NCI-H524 (cell line): ENCODE data around the gene BCL2A1.
A peak's percentile ranks its signal among the peaks of the same experiment; 100 is the strongest.
"Not testable (repeated sequence)": the region's sequence is repeated elsewhere in the genome, so short reads cannot be mapped to it uniquely, and the experiment has no call there.

Experiments used
- DNase-seq, 2 experiments: peaks; one replicate each; lab custom pipeline; 2025; lab: John Stamatoyannopoulos, UW

The BCL2A1 gene

GRCh38 chr15:79923515-79924169 lies 47.4 kb downstream of the BCL2A1 start:
- DNase-seq: peak; percentile 98

- peak; percentile 53 to 54 for DNase-seq
These were observed 47.9 kb downstream of the BCL2A1 start for GRCh38 chr15:79923079-79923514.

GRCh38 chr15:79922512-79923078 lies 48.4 kb downstream of the BCL2A1 start:
- no peak for DNase-seq

GRCh38 chr15:79919749-79920511 lies 51.1 kb downstream of the BCL2A1 start:
- no peak for DNase-seq

- no peak for DNase-seq
These were observed 51.8 kb downstream of the BCL2A1 start for GRCh38 chr15:79919090-79919748.

GRCh38 chr15:79918278-79918677 lies 52.7 kb downstream of the BCL2A1 start:
- DNase-seq: no peak

- DNase-seq: peak in 1 of 2 experiments; percentile 18
These were observed 54.4 kb downstream of the BCL2A1 start for GRCh38 chr15:79916502-79917132.

- DNase-seq: not testable (repeated sequence)
These were observed 55.1 kb downstream of the BCL2A1 start for GRCh38 chr15:79915776-79916501.

- no peak for DNase-seq
These were observed 56.3 kb downstream of the BCL2A1 start for GRCh38 chr15:79914728-79915127.
